GM10847 (cell line): Measurements from ENCODE around the gene ACER1.

Source experiments
- POLR2A ChIP-seq: IDR thresholded peaks from 2 replicates; pipeline ENCODE4 v1.6.1; 2011; ENCODE audit not compliant: insufficient read length; ENCODE audit errors: extremely low read depth

ACER1 gene

DNA sequence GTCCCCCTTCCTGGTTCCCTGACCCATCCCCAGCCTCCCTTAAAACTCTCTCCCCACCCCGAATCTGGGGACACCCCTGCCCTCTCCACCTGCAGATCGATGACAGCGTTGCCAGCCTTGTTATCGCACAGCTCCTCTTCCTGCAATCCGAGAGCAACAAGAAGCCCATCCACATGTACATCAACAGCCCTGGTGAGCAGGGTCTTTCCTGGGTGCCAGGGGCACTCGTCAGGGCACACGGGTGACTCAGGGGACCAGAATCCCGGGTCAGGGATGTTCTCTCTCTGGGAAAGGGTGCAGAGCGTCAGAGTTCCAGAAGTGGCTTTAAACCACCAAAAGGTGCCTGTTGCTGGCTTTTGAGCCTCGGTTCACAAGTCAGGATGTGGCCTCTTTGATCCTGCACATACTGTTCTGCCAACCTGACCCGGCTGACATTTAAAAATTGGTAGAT is 29.0 kb upstream of the ACER1 start:
- no peak for TF ChIP-seq POLR2A

DNA sequence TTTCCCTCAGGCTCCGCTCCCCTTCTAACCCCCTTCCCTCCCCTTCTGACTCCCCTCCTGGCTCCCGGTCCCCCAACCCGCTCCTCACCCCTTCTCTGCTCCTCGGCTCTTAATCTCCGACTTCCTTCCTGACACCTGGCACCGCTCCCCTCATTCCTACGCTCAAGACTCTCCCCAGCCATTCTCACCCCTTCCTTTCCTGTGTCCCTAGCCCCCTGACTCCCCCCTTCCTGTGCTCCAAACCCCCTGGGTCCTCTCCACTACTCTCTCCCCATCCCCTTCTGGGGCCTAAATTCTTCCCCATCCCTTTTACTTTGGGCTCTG is 28.6 kb upstream of the ACER1 start:
- no peak for TF ChIP-seq POLR2A

DNA sequence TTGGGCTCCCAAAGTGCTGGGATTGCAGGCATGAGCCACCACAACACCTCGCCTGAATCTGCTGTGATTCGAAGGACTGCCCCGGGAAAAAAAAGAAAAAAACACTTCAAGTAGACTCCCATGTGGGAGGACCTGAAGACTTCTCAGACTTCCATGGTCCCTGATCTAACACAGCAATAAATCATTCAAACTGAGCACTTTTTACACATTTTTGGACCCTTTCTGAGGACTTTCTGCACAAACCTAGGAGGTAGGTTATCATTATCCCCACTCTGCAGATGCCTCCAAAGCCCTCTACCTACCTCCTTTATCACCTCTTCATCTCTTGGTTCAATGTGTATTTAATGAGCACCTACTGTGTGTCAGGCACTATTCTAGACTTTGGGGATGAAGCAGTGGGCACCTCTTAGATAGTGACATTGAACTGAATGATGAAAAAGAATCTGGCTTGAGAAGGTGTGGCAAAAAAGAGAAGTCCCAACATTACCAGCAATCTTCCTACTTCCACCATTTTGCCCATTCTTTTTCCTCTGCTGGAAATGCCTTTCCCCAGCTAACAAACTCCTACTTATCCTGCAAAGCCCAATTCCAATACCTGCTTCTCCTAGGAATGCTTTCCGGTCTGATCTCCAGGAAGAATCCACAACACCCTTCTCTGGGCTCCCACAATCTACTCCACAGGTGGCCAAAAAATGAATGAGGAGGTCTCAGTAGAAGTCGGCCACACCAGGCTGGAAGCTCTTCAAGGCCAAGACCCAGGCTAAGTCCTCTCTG is 26.3 kb upstream of the ACER1 start:
- TF ChIP-seq POLR2A = no peak

DNA sequence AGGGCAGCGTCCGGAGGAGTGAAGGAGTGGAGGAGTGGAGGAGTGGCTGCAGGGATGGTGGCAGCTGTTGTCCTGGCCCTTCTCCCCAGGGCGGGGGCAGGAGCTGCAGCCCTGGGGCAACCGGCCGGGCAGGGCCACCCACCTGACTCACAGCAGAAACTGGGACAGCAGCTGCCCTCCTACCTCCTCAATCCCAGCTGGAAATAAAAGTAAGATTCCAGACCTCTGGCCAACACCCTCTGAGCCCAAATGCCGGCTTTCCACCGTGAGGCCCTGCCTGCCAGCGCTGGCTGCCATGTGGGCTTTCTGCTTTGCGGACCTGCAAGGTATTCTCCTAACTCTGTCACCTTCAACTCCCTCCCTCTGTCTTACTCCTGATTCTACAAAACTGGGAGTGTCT is 24.6 kb upstream of the ACER1 start:
- TF ChIP-seq POLR2A = no peak

DNA sequence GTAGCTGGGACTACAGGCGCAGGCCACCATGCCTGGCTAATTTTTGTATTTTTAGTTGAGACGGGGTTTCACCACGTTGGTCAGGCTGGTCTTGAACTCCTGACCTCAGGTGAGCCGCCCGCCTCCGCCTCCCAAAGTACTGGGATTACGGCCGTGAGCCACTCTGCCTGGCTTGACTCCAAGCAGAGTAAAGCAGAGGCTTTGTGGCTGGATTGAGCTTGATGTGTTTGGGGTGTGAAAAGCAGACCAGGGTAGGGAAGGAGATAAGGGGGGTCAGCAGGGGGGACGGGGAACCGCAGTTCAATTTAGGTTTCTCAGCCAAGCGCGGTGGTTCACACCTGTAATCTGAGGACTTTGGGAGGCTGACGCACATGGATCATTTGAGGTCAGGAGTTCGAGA is 23.8 kb upstream of the ACER1 start:
- TF ChIP-seq POLR2A = no peak

DNA sequence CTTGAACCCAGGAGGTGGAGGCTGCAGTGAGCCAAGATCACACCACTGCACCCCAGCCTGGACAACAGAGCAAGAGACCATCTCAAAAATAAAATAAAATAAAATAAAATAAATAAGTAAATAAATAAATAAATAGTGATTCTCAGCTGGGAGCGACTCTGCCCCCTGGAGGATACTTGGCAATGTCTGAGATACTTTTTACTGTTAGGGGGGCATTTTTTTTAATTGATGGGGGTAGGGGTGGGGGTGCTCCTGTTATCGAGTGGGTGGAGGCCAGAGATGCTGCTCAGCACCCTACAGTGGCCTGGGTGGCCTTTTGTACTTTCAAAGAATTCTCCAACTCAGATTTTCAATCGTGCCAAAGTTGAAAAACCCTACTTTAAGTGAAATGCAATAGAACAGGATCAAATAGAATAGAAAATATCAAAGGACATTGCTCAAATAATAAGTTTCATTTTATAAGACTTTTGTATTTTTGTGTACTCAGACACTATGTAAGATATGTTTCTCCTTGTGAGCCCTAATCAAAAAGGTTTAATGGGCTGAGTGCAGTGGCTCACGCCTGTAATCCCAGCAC is 20.8 kb upstream of the ACER1 start:
- TF ChIP-seq POLR2A = no peak

DNA sequence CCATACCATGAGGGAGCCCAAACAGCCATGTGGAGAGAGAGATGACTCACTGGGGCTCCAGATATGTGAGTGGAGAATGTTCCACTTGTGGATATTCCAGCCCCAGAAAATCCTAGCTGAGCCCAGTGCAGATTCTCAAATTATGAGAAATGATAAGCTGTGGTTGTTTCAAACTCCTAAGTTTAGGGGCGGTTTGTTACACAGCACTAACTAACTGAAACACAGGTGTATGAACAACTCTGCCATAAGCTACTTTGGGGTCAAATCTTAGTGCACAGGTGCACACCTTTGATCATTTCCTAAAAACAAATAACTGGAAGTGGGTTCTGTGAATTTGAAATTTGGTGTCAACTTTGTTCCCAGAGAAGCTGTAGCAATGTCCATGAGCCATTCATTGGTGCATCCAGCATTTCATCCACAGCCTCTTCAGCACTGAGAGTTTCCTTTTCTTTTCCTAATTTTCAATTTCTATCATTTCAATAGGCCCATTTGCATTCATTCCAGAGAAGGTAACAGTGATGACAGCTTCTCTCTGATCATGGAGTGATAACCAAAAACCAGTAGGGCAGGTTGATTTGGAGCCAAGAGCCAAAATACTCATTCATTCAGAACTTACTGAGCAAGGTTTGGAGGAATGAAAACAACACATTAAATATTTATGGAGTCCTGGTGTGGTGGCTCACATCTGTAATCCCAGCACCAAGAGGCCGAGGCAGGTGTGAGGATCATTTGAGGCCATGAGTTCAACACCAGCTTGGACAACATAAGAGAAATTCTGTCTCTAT is 19.2 kb upstream of the ACER1 start:
- TF ChIP-seq POLR2A = no peak

DNA sequence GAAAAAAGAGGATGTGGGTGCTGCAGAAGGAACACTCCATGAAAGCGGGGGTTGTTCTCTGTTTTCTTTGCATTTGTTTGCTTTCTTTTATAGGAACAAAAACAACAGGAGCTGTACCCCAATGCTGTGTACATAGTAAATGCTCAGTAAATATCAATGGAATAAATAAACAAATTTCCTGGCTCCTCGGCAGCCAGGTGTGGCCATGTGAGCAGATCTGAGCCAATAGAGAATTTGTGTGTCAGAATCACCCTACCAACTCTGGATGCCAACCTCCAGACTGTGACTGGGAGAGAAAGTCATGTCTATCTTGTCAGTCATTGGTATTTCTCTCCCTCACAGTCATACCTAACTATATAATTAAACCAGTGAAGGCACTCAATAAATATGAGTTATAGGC is 17.3 kb upstream of the ACER1 start:
- no peak for TF ChIP-seq POLR2A

DNA sequence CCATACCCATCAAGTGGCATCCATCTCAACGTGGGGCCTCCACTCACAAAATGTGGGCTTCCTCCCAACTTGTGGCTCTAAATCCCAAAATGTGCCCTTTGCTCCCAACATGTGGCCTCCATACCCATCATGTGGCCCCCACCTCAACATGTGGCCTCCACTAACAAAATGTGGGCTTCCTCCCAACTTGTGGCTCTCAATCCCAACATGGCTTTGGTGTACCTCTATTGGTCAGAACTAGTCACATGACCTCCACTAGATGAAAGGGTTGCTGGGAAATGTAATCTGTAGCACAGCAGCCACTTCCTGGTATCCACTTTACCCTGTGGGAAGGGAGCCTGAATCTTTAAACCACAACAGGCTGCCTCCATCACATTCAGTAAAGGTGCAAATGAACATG is 10.1 kb upstream of the ACER1 start:
- no peak for TF ChIP-seq POLR2A

DNA sequence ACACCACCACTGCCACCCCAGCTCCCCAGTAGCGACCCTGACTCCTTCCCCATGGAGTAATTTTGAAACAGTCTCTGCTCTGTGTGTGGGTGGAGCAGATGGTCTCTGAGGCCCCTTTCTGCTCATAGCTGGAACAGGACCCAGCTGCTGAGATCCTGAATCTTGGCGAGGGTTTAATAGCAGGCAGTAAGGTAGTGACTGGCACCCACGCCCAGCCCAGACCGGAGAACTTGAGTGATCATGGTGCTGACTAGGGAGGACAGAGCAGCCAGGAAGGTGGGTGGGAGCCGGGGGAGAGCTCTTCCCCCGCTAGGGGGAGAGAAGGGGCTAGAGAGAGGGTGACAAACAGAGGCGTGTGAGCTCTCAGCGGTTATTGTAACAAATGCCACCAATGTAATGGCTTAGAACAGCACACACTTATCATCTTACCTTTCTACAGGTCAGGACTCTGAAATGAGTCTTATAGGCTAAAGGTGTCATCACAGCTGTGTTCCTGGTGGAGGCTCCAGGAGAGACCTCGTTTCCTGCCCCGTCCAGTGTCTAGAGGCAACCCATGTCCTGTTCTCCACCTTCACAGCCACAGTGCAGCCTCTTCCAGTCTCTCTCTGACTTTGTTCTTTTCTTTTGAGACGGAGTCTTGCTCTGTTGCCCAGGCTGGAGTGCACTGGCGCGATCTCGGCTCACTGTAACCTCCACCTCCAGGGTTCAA is 7.2 kb upstream of the ACER1 start:
- no peak for TF ChIP-seq POLR2A

DNA sequence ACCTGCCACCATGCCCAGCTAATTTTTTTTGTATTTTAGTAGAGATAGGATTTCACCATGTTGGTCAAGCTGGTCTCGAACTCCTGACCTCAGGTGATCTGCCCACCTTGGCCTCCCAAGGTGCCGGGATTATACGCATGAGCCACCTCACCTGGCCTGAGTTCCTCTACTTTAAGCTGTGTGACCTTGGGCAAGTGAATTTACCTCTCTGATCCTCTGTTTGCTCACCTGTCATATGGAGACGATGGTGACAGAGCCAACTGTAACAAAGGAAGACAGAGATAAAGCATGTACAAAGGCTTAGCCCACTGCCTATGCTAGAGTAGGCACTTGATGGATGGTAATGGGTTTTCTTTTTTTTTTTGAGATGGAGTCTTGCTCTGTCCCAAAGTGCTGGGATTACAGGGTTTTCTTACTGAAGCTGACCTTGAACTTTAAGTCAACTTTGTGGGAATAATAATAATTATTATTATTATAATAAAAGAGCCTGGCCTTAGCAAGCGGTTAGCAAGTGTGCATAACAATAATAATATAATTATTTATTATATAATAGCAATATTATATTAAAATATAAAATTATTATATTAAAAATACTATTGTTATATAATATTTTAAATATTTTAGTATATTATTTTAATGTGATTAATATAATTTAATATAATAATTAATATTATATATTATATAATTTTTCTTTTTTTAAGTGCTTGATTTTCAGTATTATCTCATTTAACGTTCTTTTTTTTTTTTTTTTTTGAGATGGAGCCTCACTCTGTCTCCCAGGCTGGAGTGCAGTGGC is 1.3 kb upstream of the ACER1 start:
- no peak for TF ChIP-seq POLR2A

DNA sequence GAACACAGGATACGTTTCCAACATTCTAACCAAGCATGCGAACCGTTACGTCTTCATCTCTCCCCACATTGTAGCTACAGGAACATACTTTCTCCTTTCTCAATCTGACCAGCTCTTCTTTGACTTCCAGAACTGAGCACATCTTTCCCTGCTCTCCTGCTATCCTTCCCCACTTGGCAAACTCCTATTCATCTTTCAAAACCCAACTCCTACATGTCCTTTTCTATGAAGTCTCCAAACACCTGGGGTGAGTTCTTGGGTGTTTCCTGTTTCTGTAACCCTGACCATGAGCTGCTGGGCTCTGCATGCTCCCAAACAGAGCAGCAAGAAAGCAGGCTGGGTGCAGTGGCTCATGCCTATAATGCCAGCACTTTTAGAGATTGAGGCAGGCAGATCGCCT is 6.6 kb downstream of the ACER1 start:
- TF ChIP-seq POLR2A = no peak

DNA sequence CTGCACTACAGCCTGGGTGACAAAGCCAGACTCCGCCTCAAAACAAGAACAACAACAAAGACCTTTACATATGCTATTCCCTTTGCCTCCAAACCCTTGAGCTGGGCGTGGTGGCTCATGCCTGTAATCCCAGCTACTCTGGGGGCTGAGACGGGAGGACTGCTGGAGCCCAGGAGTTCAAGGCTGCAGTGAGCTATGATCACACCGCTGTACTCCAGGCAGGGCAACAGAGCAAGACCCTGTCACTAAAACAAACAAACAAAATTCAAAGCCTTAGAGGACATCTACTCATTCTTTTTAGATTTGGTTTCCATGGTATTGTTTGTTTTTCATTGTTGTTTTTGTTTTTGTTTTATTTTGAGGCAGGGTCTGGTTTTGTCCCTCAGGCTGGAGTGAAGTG is 7.8 kb downstream of the ACER1 start:
- TF ChIP-seq POLR2A = no peak

DNA sequence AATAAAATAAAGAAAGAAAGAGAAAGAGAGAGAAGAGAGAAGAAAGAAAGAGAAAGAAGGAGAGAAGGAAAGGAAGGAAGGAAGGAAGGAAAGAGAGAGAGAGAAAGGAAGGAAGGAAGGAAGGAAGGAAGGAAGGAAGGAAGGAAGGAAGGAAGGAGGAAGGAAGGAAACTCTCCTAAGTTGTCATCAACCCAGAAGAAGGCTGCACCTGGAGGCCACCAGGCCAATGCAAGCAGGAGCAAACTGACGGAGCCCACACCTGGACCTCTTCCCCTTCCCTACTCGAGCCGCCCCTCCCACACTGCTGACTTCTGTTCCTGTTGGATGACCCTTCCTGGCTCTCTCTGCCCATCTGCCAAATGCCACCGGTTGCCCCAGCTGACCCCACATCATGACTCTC is 8.7 kb downstream of the ACER1 start:
- TF ChIP-seq POLR2A = no peak

DNA sequence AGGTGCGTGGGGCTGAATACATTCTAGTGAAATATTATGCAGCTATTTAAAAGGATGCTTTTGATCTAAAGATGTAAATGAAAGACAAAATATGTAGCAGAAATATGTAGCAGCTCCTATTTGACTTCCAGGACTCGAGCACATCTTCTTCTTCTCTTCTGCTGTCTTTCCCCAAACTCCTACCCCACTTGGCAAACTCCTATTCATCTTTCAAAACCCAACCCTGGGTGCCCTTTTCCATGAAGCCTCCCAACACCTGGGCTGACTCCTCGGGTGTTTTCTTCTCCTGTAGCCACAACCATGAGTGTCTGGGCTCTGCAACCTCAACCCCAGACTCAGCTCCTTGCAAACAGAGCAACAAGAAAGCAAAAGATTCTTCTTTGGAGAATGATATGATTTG is 11.1 kb downstream of the ACER1 start:
- no peak for TF ChIP-seq POLR2A
